Liver (tissue), 9 donors: ENCODE data around the gene KIF26B. TPM values are rescaled to one million over a fixed set of nuclear protein-coding genes. Genes with fewer than 3 reads are reported as not detected.

Experiments
- DNase-seq: peaks from one replicate; pipeline ENCODE4 v3.0.0-alpha.2; 2017; ENCODE audit warnings: low spot score
- H3K27ac ChIP-seq, 2 donors: one replicate each; pipeline ENCODE4 v1.7.0; 2013; ENCODE audit warnings: inconsistent platforms in 2 of 2, low read length in 2 of 2, control low read depth in 1 of 2, low read depth in 1 of 2, mild to moderate bottlenecking in 1 of 2
- H3K27me3 ChIP-seq, 4 donors: one replicate each; pipeline versions ENCODE4 v1.6.1 to v1.7.0; 2013; ENCODE audit warnings: low read length in 3 of 4, inconsistent platforms in 1 of 4, mild to moderate bottlenecking in 1 of 4, moderate library complexity in 1 of 4; ENCODE audit not compliant: control insufficient read depth in 4 of 4, insufficient read depth in 4 of 4
- H3K36me3 ChIP-seq, 4 donors: one replicate each; pipeline versions ENCODE4 v1.6.1 to v1.7.0; 2013; ENCODE audit warnings: low read length in 3 of 4, mild to moderate bottlenecking in 3 of 4, low read depth in 1 of 4, moderate library complexity in 1 of 4; ENCODE audit not compliant: control insufficient read depth in 4 of 4, insufficient read depth in 3 of 4
- H3K4me1 ChIP-seq, 4 donors: one replicate each; pipeline versions ENCODE4 v1.6.1 to v1.7.0; 2013; ENCODE audit warnings: low read length in 3 of 4, mild to moderate bottlenecking in 3 of 4, moderate library complexity in 1 of 4; ENCODE audit not compliant: control insufficient read depth in 4 of 4, insufficient read depth in 4 of 4
- H3K4me3 ChIP-seq, 3 donors: one replicate each; pipeline versions ENCODE4 v1.6.1 to v1.7.0; 2013; ENCODE audit warnings: low read length in 3 of 3, control low read depth in 1 of 3, low read depth in 1 of 3, mild to moderate bottlenecking in 1 of 3
- H3K9ac ChIP-seq, 2 donors: one replicate each; pipeline ENCODE4 v1.7.0; 2013; ENCODE audit warnings: low read length in 2 of 2, mild to moderate bottlenecking in 2 of 2, moderate library complexity in 2 of 2, control low read depth in 1 of 2, low read depth in 1 of 2
- H3K9me3 ChIP-seq, 4 donors: one replicate each; pipeline versions ENCODE4 v1.6.1 to v1.7.0; 2013; ENCODE audit warnings: low read length in 3 of 4; ENCODE audit not compliant: control insufficient read depth in 4 of 4
- EGR1 ChIP-seq, 2 donors: IDR thresholded peaks; 2 replicates each; pipeline ENCODE4 v1.6.1; 2016 to 2018; ENCODE audit warnings: antibody characterized with exemption in 2 of 2, low read depth in 2 of 2
- FOXA1 ChIP-seq: IDR thresholded peaks from 2 replicates; pipeline ENCODE4 v1.6.1; 2016; ENCODE audit warnings: antibody characterized with exemption
- FOXA2 ChIP-seq: IDR thresholded peaks from 2 replicates; pipeline ENCODE4 v1.6.1; 2016; ENCODE audit warnings: antibody characterized with exemption
- GABPA ChIP-seq, 2 donors: IDR thresholded peaks in 1 of 2; conservative IDR thresholded peaks in 1 of 2; 2 replicates each; pipeline ENCODE4 v1.6.1; 2016; ENCODE audit warnings: antibody characterized with exemption in 2 of 2, mild to moderate bottlenecking in 1 of 2, moderate library complexity in 1 of 2
- HNF4A ChIP-seq, 2 donors: conservative IDR thresholded peaks; 2 replicates each; pipeline ENCODE4 v1.6.1; 2016; ENCODE audit warnings: antibody characterized with exemption in 2 of 2, mild to moderate bottlenecking in 2 of 2
- HNF4G ChIP-seq: IDR thresholded peaks from 2 replicates; pipeline ENCODE4 v1.6.1; 2016; ENCODE audit warnings: antibody characterized with exemption
- JUND ChIP-seq, 2 donors: IDR thresholded peaks; 2 replicates each; pipeline ENCODE4 v1.6.1; 2016; ENCODE audit warnings: antibody characterized with exemption in 2 of 2
- NR2F2 ChIP-seq: IDR thresholded peaks from 2 replicates; pipeline ENCODE4 v1.6.1; 2016; ENCODE audit warnings: antibody characterized with exemption
- RAD21 ChIP-seq, 2 donors: IDR thresholded peaks; 2 replicates each; pipeline ENCODE4 v1.6.1; 2016; ENCODE audit warnings: antibody characterized with exemption in 2 of 2, mild to moderate bottlenecking in 2 of 2
- RXRA ChIP-seq, 2 donors: IDR thresholded peaks; 2 replicates each; pipeline ENCODE4 v1.6.1; 2017 to 2018; ENCODE audit warnings: antibody characterized with exemption in 2 of 2, mild to moderate bottlenecking in 1 of 2
- SP1 ChIP-seq: IDR thresholded peaks from 2 replicates; pipeline ENCODE4 v1.6.1; 2018; ENCODE audit warnings: antibody characterized with exemption, mild to moderate bottlenecking
- TAF1 ChIP-seq: conservative IDR thresholded peaks from 2 replicates; pipeline ENCODE4 v1.6.1; 2016; ENCODE audit warnings: antibody characterized with exemption, mild to moderate bottlenecking
- YY1 ChIP-seq: IDR thresholded peaks from 2 replicates; pipeline ENCODE4 v1.6.1; 2016; ENCODE audit warnings: antibody characterized with exemption, mild to moderate bottlenecking
- WGBS: extraction: QIAGEN DNeasy Blood & Tissue Kit; methylation state at CpG from one replicate; pipeline ENCODE4 v1.1.7; 2013; 5-methylcytosine and 5-hydroxymethylcytosine counted together
- polyA plus RNA-seq, 2 donors: library from polyadenylated mRNA; stranded (reverse) in 1 of 2; unstranded in 1 of 2; fragments of 200-250 nt in 1 of 2; fragments of >200 nt in 1 of 2; fragmentation: Nextera tagmentation in 1 of 2; extraction: Ambion mirVana in 1 of 2; gene quantifications; one replicate each; pipeline versions ENCODE4 v1.2.1 to v1.2.3, GENCODE V29; 2013 to 2015
- total RNA-seq, 2 donors: library from RNA; depleted of rRNA; stranded (reverse); fragments of >200 nt; gene quantifications; one replicate each; pipeline ENCODE4 v1.2.3, GENCODE V29; 2014
- TF ChIP-seq, protein P1 (sequence below): fragments of 150-350 bp; IDR thresholded peaks from 2 replicates; pipeline ENCODE4 v1.5.1; 2017; ENCODE audit warnings: improper control_type of control experiment, low read depth, low read length; ENCODE audit not compliant: missing input control
- TF ChIP-seq, protein P2 (sequence below): IDR thresholded peaks from 2 replicates; pipeline ENCODE4 v1.6.1; 2016; ENCODE audit warnings: antibody characterized with exemption
- TF ChIP-seq, protein P3 (sequence below): IDR thresholded peaks from 2 replicates; pipeline ENCODE4 v1.6.1; 2016; ENCODE audit warnings: antibody characterized with exemption, mild to moderate bottlenecking
- TF ChIP-seq, protein P4 (sequence below): IDR thresholded peaks from 2 replicates; pipeline ENCODE4 v1.6.1; 2016; ENCODE audit warnings: antibody characterized with exemption
- TF ChIP-seq, protein P5 (sequence below): IDR thresholded peaks from 2 replicates; pipeline ENCODE4 v1.6.1; 2016; ENCODE audit warnings: antibody characterized with exemption
- donor health status: healthy.
- donor health status: healthy.
- donor health status: healthy.
- donor health status: healthy.
- donor health status: healthy.

KIF26B gene
- total and polyA plus RNA-seq, 4 donors: 0.10 to 1.7 (median 0.34) TPM

DNA sequence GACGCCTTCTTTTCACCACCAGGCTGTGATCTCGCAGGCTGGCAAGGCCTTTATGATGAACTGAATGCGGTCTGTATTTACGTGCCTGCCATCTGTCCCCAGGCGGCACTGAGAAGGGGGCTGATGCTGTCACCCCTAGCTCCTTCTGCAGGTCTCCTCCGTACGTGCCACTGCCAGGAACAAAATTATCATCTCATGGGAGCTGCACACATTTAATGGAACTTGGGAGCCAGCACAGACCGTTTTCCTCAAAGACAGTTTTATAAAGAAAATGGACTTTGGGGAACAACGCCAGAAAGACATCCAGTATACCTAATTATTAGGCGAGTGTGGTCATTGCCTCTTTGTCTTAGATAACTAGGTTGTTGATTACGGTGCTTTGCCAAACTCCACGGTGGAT, 434.5 kb downstream of the KIF26B start:
- Histone ChIP-seq H3K9me3 (no peaks in the 10 kb centered on the region), H3K27ac (no peak overlapping the region), H3K27me3 (no peaks in the 10 kb centered on the region), H3K4me3 (no peak overlapping the region), H3K4me1 (no peaks in the 10 kb centered on the region), H3K36me3 (no peaks in the 10 kb centered on the region), H3K9ac (no peak overlapping the region)
- no peak for DNase-seq
- TF ChIP-seq, protein P1, sequence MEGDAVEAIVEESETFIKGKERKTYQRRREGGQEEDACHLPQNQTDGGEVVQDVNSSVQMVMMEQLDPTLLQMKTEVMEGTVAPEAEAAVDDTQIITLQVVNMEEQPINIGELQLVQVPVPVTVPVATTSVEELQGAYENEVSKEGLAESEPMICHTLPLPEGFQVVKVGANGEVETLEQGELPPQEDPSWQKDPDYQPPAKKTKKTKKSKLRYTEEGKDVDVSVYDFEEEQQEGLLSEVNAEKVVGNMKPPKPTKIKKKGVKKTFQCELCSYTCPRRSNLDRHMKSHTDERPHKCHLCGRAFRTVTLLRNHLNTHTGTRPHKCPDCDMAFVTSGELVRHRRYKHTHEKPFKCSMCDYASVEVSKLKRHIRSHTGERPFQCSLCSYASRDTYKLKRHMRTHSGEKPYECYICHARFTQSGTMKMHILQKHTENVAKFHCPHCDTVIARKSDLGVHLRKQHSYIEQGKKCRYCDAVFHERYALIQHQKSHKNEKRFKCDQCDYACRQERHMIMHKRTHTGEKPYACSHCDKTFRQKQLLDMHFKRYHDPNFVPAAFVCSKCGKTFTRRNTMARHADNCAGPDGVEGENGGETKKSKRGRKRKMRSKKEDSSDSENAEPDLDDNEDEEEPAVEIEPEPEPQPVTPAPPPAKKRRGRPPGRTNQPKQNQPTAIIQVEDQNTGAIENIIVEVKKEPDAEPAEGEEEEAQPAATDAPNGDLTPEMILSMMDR: no peak
- TF ChIP-seq, protein P2, sequence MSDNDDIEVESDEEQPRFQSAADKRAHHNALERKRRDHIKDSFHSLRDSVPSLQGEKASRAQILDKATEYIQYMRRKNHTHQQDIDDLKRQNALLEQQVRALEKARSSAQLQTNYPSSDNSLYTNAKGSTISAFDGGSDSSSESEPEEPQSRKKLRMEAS: no peak
- no peak for TF ChIP-seq HNF4G
- TF ChIP-seq HNF4A (conservative IDR thresholded peaks at IDR 0.05): no peak
- TF ChIP-seq GABPA (IDR thresholded peaks at IDR 0.05 in 1 of 2, conservative IDR thresholded peaks at IDR 0.05 in 1 of 2): no peak
- TF ChIP-seq RAD21 (IDR thresholded peaks at IDR 0.05): no peak
- no peak for TF ChIP-seq RXRA (IDR thresholded peaks at IDR 0.05)
- TF ChIP-seq TAF1: no peak
- no peak for TF ChIP-seq FOXA2
- TF ChIP-seq, protein P3, sequence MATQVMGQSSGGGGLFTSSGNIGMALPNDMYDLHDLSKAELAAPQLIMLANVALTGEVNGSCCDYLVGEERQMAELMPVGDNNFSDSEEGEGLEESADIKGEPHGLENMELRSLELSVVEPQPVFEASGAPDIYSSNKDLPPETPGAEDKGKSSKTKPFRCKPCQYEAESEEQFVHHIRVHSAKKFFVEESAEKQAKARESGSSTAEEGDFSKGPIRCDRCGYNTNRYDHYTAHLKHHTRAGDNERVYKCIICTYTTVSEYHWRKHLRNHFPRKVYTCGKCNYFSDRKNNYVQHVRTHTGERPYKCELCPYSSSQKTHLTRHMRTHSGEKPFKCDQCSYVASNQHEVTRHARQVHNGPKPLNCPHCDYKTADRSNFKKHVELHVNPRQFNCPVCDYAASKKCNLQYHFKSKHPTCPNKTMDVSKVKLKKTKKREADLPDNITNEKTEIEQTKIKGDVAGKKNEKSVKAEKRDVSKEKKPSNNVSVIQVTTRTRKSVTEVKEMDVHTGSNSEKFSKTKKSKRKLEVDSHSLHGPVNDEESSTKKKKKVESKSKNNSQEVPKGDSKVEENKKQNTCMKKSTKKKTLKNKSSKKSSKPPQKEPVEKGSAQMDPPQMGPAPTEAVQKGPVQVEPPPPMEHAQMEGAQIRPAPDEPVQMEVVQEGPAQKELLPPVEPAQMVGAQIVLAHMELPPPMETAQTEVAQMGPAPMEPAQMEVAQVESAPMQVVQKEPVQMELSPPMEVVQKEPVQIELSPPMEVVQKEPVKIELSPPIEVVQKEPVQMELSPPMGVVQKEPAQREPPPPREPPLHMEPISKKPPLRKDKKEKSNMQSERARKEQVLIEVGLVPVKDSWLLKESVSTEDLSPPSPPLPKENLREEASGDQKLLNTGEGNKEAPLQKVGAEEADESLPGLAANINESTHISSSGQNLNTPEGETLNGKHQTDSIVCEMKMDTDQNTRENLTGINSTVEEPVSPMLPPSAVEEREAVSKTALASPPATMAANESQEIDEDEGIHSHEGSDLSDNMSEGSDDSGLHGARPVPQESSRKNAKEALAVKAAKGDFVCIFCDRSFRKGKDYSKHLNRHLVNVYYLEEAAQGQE: no peak
- no peak for TF ChIP-seq JUND (IDR thresholded peaks at IDR 0.05)
- no peak for TF ChIP-seq YY1
- no peak for TF ChIP-seq FOXA1
- TF ChIP-seq, protein P4, sequence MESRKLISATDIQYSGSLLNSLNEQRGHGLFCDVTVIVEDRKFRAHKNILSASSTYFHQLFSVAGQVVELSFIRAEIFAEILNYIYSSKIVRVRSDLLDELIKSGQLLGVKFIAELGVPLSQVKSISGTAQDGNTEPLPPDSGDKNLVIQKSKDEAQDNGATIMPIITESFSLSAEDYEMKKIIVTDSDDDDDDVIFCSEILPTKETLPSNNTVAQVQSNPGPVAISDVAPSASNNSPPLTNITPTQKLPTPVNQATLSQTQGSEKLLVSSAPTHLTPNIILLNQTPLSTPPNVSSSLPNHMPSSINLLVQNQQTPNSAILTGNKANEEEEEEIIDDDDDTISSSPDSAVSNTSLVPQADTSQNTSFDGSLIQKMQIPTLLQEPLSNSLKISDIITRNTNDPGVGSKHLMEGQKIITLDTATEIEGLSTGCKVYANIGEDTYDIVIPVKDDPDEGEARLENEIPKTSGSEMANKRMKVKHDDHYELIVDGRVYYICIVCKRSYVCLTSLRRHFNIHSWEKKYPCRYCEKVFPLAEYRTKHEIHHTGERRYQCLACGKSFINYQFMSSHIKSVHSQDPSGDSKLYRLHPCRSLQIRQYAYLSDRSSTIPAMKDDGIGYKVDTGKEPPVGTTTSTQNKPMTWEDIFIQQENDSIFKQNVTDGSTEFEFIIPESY: no peak
- WGBS: 91% methylated on average over 12 of the region's 12 CpGs

DNA sequence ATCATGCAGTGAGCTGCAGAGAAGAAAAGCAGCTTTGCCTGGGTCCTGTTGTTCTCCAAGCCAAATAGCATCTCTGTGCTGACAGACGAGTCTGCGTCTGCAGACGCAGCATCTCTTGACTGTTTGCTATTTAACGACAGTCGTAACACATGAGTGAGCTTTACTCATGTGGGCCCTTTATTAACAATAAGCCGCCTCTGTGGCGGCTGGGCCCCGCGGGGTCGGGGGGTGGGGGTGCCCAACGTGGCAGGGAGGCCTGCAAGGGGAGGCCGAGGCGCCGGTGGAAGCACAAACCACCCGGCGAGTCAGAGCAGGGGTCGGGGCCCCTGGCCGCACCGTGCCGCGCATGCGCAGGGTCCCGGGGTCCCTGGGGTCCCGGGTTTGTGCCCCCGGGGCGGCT, 435.1 kb downstream of the KIF26B start:
- 93% methylated on average over 26 of the region's 26 CpGs for WGBS
- Histone ChIP-seq H3K4me3 (no peak overlapping the region), H3K4me1 (no peaks in the 10 kb centered on the region), H3K9me3 (no peaks in the 10 kb centered on the region), H3K9ac (no peak overlapping the region), H3K27me3 (no peaks in the 10 kb centered on the region), H3K36me3 (no peaks in the 10 kb centered on the region), H3K27ac (no peak overlapping the region)
- no peak for DNase-seq
- TF ChIP-seq EGR1 (IDR thresholded peaks at IDR 0.05; ENCODE audit: low read depth in 2 of 2) (no peak), JUND (IDR thresholded peaks at IDR 0.05) (no peak), FOXA1 (no peak), TAF1 (no peak), GABPA (IDR thresholded peaks at IDR 0.05 in 1 of 2, conservative IDR thresholded peaks at IDR 0.05 in 1 of 2) (no peak), SP1 (no peak), FOXA2 (no peak), NR2F2 (no peak)
- TF ChIP-seq, protein P5, sequence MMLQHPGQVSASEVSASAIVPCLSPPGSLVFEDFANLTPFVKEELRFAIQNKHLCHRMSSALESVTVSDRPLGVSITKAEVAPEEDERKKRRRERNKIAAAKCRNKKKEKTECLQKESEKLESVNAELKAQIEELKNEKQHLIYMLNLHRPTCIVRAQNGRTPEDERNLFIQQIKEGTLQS: no peak
- TF ChIP-seq, protein P3: no peak
- TF ChIP-seq, protein P4: no peak
